ENCODE results near the gene KLHL29. TPM values are rescaled to one million over a fixed set of nuclear protein-coding genes. Genes with fewer than 3 reads are reported as not detected.
A peak's percentile ranks its signal among the peaks of the same experiment; 100 is the strongest.

The KLHL29 gene
- total and polyA plus RNA-seq, 2 experiments from 2014 or later = 1.9 to 6.4 TPM

- no peaks in the 10 kb centered on the region for H3K9me2 ChIP-seq (ENCODE audit: insufficient read depth)
- no peaks in the 10 kb centered on the region for H3K79me2 ChIP-seq (ENCODE audit: insufficient read depth)
- TF ChIP-seq EZH2 (IDR thresholded peaks at IDR 0.05; ENCODE audit: insufficient read depth, poor library complexity, severe bottlenecking) = no peak
- no peak for TF ChIP-seq EZH2phosphoT487 (IDR thresholded peaks at IDR 0.05; ENCODE audit: insufficient read depth, low read depth)
- H3K36me3 ChIP-seq (ENCODE audit: low read depth) = no peaks in the 10 kb centered on the region
- H3K9ac ChIP-seq = no peak overlapping the region
- H2AFZ ChIP-seq = peak overlapping the region; percentile 52; the same call in 1 of the 2 replicates
- no peak overlapping the region for H3K4me3 ChIP-seq
- no peaks in the 10 kb centered on the region for H4K20me1 ChIP-seq (ENCODE audit: insufficient read depth)
- no peaks in the 10 kb centered on the region for H3K9me3 ChIP-seq (ENCODE audit: low read depth)
- peak overlapping the region; percentile 43 for H3K4me2 ChIP-seq (ENCODE audit: unreplicated experiment)
- H3K27ac ChIP-seq = peak overlapping the region; percentile 43
- DNase-seq = peak; percentile 50
- in situ Hi-C loops (cut with MboI) = no loop called here
- peaks cover 9% of the 10 kb centered on the region for H3F3A ChIP-seq (ENCODE audit: insufficient read depth)
- WGBS, 2 experiments (ENCODE audit: low coverage in 1 of 2, low lambda C conversion rate in 2 of 2, missing lambda C conversion rate in 2 of 2) = 18 to 20% methylated on average over 7 of the region's 7 CpGs
- no peaks in the 10 kb centered on the region for H3K27me3 ChIP-seq (replicated peaks; ENCODE audit: insufficient read depth)
- H3K4me1 ChIP-seq (ENCODE audit: insufficient read depth) = peaks cover 37% of the 10 kb centered on the region
Measured at GRCh38 chr2:23550553-23550952, 165.6 kb downstream of the KLHL29 start.

GRCh38 chr2:23551875-23552274 is 166.9 kb downstream of the KLHL29 start:
- no peaks in the 10 kb centered on the region for H3K27me3 ChIP-seq (replicated peaks; ENCODE audit: insufficient read depth)
- no peak for TF ChIP-seq EZH2phosphoT487 (IDR thresholded peaks at IDR 0.05; ENCODE audit: insufficient read depth, low read depth)
- no peak for TF ChIP-seq EZH2 (IDR thresholded peaks at IDR 0.05; ENCODE audit: insufficient read depth, poor library complexity, severe bottlenecking)
- no peak overlapping the region for H2AFZ ChIP-seq
- no peaks in the 10 kb centered on the region for H3K79me2 ChIP-seq (ENCODE audit: insufficient read depth)
- peaks cover 28% of the 10 kb centered on the region for H3K4me1 ChIP-seq (ENCODE audit: insufficient read depth)
- H3K4me3 ChIP-seq = no peak overlapping the region
- peaks cover 9% of the 10 kb centered on the region for H3F3A ChIP-seq (ENCODE audit: insufficient read depth)
- no peaks in the 10 kb centered on the region for H3K36me3 ChIP-seq (ENCODE audit: low read depth)
- H3K27ac ChIP-seq = no peak overlapping the region
- H3K9ac ChIP-seq = no peak overlapping the region
- H3K9me2 ChIP-seq (ENCODE audit: insufficient read depth) = no peaks in the 10 kb centered on the region
- H4K20me1 ChIP-seq (ENCODE audit: insufficient read depth) = no peaks in the 10 kb centered on the region
- no peak overlapping the region for H3K4me2 ChIP-seq (ENCODE audit: unreplicated experiment)
- no peak for DNase-seq
- no peaks in the 10 kb centered on the region for H3K9me3 ChIP-seq (ENCODE audit: low read depth)
- 88 to 90% methylated on average over 5 of the region's 5 CpGs for WGBS, 2 experiments (ENCODE audit: low coverage in 1 of 2, low lambda C conversion rate in 2 of 2, missing lambda C conversion rate in 2 of 2)
- in situ Hi-C loops (cut with MboI) = no loop called here

GRCh38 chr2:23553561-23553960 is 168.6 kb downstream of the KLHL29 start:
- WGBS, 2 experiments (ENCODE audit: low coverage in 1 of 2, low lambda C conversion rate in 2 of 2, missing lambda C conversion rate in 2 of 2) = 77 to 81% methylated on average over 10 of the region's 10 CpGs
- DNase-seq = no peak
- Histone ChIP-seq H3K27ac (no peak overlapping the region), H3K79me2 (ENCODE audit: insufficient read depth) (no peaks in the 10 kb centered on the region), H3K4me2 (ENCODE audit: unreplicated experiment) (peak overlapping the region; percentile 9), H3K36me3 (ENCODE audit: low read depth) (no peaks in the 10 kb centered on the region), H4K20me1 (ENCODE audit: insufficient read depth) (no peaks in the 10 kb centered on the region), H3K4me1 (ENCODE audit: insufficient read depth) (peaks cover 28% of the 10 kb centered on the region), H3K27me3 (replicated peaks; ENCODE audit: insufficient read depth) (no peaks in the 10 kb centered on the region), H3K4me3 (no peak overlapping the region), H3K9me2 (ENCODE audit: insufficient read depth) (no peaks in the 10 kb centered on the region), H3F3A (ENCODE audit: insufficient read depth) (peaks cover 9% of the 10 kb centered on the region), H3K9ac (no peak overlapping the region), H2AFZ (no peak overlapping the region), H3K9me3 (ENCODE audit: low read depth) (no peaks in the 10 kb centered on the region)
- TF ChIP-seq EZH2 (IDR thresholded peaks at IDR 0.05; ENCODE audit: insufficient read depth, poor library complexity, severe bottlenecking) (no peak), EZH2phosphoT487 (IDR thresholded peaks at IDR 0.05; ENCODE audit: insufficient read depth, low read depth) (no peak)
- in situ Hi-C loops (cut with MboI) = no loop called here

GRCh38 chr2:23554054-23554697 is 169.2 kb downstream of the KLHL29 start:
- Histone ChIP-seq H3K36me3 (ENCODE audit: low read depth) (no peaks in the 10 kb centered on the region), H3K9ac (no peak overlapping the region), H3K79me2 (ENCODE audit: insufficient read depth) (no peaks in the 10 kb centered on the region), H3F3A (ENCODE audit: insufficient read depth) (peaks cover 9% of the 10 kb centered on the region), H4K20me1 (ENCODE audit: insufficient read depth) (no peaks in the 10 kb centered on the region), H3K27ac (no peak overlapping the region), H2AFZ (0 out of 2 replicates have a peak overlapping the region, but pooled peaks have one; percentile 36), H3K9me2 (ENCODE audit: insufficient read depth) (no peaks in the 10 kb centered on the region), H3K4me1 (ENCODE audit: insufficient read depth) (peaks cover 25% of the 10 kb centered on the region), H3K4me3 (no peak overlapping the region), H3K4me2 (ENCODE audit: unreplicated experiment) (peak overlapping the region; percentile 9), H3K9me3 (ENCODE audit: low read depth) (no peaks in the 10 kb centered on the region), H3K27me3 (replicated peaks; ENCODE audit: insufficient read depth) (no peaks in the 10 kb centered on the region)
- no peak for TF ChIP-seq EZH2phosphoT487 (IDR thresholded peaks at IDR 0.05; ENCODE audit: insufficient read depth, low read depth)
- no peak for TF ChIP-seq EZH2 (IDR thresholded peaks at IDR 0.05; ENCODE audit: insufficient read depth, poor library complexity, severe bottlenecking)
- WGBS, 2 experiments (ENCODE audit: low coverage in 1 of 2, low lambda C conversion rate in 2 of 2, missing lambda C conversion rate in 2 of 2) = 37 to 39% methylated on average over 24 of the region's 24 CpGs
- DNase-seq = peak; percentile 45
- in situ Hi-C loops (cut with MboI) = no loop called here

All from GM23248 (cell line).